Vagina (tissue), 2 donors: ENCODE results near the gene GNAQ.

ENCODE experiments used
- POLR2A ChIP-seq, 2 donors: fragments of 450-650 bp; IDR thresholded peaks; one replicate each; pipeline ENCODE4 v1.6.1; 2017; ENCODE audit warnings: antibody characterized with exemption in 2 of 2, mild to moderate bottlenecking in 2 of 2, moderate library complexity in 2 of 2
- POLR2AphosphoS5 ChIP-seq, 2 donors: sonication (generic); formaldehyde crosslinking; IDR thresholded peaks; one replicate each; pipeline ENCODE4 v1.9.0; 2017; ENCODE audit warnings: antibody characterized with exemption in 2 of 2, mild to moderate bottlenecking in 2 of 2, low read depth in 1 of 2; ENCODE audit not compliant: insufficient read depth in 1 of 2
- TF ChIP-seq, protein P1 (sequence below), 3 experiments: fragments of 450-650 bp in 2 of 3; fragments of 200-600 bp in 1 of 3; sonication (generic) in 1 of 3; IDR thresholded peaks; one replicate each; pipeline ENCODE4 v1.5.1; 2017 to 2019; ENCODE audit warnings: antibody characterized with exemption in 3 of 3, mild to moderate bottlenecking in 2 of 3, moderate library complexity in 2 of 3

DNA sequence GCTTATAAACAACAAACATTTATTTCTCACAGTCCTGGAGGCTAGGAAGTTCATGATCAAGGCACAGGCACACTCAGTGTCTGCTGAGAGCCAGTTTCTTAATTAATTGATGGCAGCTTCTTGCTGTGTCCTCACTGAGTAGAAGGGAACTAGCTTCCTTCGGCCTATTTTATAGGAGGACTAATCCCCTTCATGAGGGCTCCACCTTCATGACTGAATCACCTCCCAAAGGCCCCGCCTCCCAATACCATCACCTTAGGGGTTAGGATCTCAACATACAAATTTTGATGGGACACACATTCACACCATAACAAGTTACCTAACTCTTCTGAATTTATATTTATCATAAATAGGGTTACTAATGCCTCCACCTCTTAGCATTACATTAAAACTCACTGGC is 129.8 kb downstream of the GNAQ start:
- TF ChIP-seq, protein P1, sequence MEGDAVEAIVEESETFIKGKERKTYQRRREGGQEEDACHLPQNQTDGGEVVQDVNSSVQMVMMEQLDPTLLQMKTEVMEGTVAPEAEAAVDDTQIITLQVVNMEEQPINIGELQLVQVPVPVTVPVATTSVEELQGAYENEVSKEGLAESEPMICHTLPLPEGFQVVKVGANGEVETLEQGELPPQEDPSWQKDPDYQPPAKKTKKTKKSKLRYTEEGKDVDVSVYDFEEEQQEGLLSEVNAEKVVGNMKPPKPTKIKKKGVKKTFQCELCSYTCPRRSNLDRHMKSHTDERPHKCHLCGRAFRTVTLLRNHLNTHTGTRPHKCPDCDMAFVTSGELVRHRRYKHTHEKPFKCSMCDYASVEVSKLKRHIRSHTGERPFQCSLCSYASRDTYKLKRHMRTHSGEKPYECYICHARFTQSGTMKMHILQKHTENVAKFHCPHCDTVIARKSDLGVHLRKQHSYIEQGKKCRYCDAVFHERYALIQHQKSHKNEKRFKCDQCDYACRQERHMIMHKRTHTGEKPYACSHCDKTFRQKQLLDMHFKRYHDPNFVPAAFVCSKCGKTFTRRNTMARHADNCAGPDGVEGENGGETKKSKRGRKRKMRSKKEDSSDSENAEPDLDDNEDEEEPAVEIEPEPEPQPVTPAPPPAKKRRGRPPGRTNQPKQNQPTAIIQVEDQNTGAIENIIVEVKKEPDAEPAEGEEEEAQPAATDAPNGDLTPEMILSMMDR (IDR thresholded peaks at IDR 0.05), result no peak
- TF ChIP-seq POLR2A (IDR thresholded peaks at IDR 0.05) (no peak), POLR2AphosphoS5 (IDR thresholded peaks at IDR 0.05; ENCODE audit: insufficient read depth in 1 of 2, low read depth in 1 of 2) (no peak)
